ENCODE data around the gene PPA2.

DNA sequence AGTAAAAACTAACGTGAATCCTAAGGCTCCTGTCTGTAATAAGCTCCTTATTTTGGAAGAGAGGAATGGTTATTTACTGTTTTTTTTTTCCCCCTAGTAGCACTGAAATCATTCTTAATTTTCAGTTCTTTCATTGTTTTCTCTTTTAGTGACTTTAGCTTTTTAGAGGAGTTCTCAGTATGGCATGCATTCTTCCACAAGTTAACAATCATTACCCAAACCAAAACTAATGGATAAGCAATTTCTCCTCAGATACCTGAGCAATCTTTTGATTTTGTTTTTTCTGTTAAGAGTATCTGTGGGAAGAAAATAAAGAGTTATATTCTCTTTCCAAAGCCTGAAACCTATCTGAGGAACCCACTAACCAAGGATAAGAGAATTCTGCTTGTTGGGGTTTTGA lies 16.7 kb upstream of the PPA2 start:
- TF ChIP-seq SALL2 (tag by site-specific recombination; IDR thresholded peaks at IDR 0.05; ENCODE audit: borderline replicate concordance) (no peak), YY1 (tag by site-specific recombination; IDR thresholded peaks at IDR 0.05) (no peak)
- TF ChIP-seq, protein P1, sequence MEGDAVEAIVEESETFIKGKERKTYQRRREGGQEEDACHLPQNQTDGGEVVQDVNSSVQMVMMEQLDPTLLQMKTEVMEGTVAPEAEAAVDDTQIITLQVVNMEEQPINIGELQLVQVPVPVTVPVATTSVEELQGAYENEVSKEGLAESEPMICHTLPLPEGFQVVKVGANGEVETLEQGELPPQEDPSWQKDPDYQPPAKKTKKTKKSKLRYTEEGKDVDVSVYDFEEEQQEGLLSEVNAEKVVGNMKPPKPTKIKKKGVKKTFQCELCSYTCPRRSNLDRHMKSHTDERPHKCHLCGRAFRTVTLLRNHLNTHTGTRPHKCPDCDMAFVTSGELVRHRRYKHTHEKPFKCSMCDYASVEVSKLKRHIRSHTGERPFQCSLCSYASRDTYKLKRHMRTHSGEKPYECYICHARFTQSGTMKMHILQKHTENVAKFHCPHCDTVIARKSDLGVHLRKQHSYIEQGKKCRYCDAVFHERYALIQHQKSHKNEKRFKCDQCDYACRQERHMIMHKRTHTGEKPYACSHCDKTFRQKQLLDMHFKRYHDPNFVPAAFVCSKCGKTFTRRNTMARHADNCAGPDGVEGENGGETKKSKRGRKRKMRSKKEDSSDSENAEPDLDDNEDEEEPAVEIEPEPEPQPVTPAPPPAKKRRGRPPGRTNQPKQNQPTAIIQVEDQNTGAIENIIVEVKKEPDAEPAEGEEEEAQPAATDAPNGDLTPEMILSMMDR (tag by site-specific recombination; IDR thresholded peaks at IDR 0.05), result no peak
